ENCODE results near the gene STON2.
"Not testable (repeated sequence)": the region's sequence is repeated elsewhere in the genome, so short reads cannot be mapped to it uniquely, and the experiment has no call there.

STON2 gene

DNA sequence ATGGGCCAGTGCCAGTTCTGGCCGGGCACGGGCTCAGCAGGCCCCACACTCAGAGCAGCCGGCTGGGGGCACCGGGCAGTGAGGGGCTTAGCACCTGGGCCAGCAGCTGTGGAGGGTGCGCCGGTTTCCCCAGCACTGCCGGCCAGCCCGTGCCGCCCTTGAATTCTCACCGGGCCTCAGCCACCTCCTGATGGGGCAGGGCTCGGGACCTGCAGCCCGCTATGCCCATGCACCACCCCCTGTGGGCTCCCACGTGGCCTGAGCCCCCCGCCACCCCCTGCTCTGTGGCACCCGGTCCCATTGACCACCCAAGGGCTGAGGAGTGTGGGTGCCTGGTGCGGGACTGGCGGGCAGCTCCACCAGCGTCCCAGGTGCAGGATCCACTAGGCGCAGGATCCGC lies 164.0 kb downstream of the STON2 start:
- no peak for DNase-seq (ENCODE audit: extremely low read depth, insufficient read length)
- TF ChIP-seq, protein P1, sequence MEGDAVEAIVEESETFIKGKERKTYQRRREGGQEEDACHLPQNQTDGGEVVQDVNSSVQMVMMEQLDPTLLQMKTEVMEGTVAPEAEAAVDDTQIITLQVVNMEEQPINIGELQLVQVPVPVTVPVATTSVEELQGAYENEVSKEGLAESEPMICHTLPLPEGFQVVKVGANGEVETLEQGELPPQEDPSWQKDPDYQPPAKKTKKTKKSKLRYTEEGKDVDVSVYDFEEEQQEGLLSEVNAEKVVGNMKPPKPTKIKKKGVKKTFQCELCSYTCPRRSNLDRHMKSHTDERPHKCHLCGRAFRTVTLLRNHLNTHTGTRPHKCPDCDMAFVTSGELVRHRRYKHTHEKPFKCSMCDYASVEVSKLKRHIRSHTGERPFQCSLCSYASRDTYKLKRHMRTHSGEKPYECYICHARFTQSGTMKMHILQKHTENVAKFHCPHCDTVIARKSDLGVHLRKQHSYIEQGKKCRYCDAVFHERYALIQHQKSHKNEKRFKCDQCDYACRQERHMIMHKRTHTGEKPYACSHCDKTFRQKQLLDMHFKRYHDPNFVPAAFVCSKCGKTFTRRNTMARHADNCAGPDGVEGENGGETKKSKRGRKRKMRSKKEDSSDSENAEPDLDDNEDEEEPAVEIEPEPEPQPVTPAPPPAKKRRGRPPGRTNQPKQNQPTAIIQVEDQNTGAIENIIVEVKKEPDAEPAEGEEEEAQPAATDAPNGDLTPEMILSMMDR (IDR thresholded peaks at IDR 0.05; ENCODE audit: insufficient read depth, low read length, poor library complexity, severe bottlenecking) = no peak
- H3K36me3 ChIP-seq (ENCODE audit: control insufficient read depth, insufficient read depth, low read length) = no peaks in the 10 kb centered on the region
- no peak overlapping the region for H3K4me3 ChIP-seq (replicated peaks; ENCODE audit: low read depth, low read length)
- no peaks in the 10 kb centered on the region for H3K27me3 ChIP-seq (replicated peaks; ENCODE audit: control insufficient read depth, insufficient read depth, low read length)

DNA sequence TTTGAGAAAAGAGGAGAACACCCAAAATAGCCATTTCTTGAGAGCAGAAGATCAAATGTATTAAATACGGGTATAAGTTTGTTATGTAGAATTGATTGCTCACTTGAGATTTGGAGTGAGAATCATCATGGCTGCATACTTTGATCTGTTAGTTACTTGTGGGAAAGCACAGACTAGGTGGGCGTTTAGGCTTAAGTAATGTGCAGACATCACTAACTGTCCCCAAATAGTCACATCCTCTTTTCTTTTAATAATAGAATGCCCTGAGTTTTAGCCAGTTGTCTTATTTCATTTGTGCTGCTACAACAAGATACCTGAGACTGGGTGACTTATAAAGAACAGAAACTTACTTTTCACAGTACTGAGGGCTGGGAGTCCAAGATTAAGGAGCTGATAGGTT lies 165.0 kb downstream of the STON2 start:
- TF ChIP-seq, protein P1 (IDR thresholded peaks at IDR 0.05; ENCODE audit: insufficient read depth, low read length, poor library complexity, severe bottlenecking) = no peak
- Histone ChIP-seq H3K27me3 (replicated peaks; ENCODE audit: control insufficient read depth, insufficient read depth, low read length) (no peaks in the 10 kb centered on the region), H3K36me3 (ENCODE audit: control insufficient read depth, insufficient read depth, low read length) (no peaks in the 10 kb centered on the region), H3K4me3 (replicated peaks; ENCODE audit: low read depth, low read length) (no peak overlapping the region)
- no peak for DNase-seq (ENCODE audit: extremely low read depth, insufficient read length)

DNA sequence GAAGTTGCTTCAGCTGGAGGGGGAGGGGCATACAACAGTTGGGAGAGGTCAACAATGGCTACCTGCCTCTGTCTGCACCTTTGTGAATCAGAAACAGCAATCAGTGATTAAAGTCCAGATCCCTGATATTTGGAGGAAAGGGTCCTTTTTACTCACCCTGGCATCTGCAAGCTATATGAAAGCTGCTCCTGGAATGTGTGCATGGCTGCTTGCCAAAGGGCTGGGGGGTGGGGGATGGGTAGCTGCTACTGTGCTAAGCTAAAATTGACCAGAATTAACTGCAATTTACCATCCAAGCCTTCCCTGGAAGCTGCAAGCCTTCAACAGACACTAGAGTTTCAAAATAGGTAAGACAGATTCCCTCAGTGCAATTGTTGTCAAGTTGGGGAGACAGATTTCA lies 165.8 kb downstream of the STON2 start:
- TF ChIP-seq, protein P1 (IDR thresholded peaks at IDR 0.05; ENCODE audit: insufficient read depth, low read length, poor library complexity, severe bottlenecking) = no peak
- Histone ChIP-seq H3K36me3 (ENCODE audit: control insufficient read depth, insufficient read depth, low read length) (no peaks in the 10 kb centered on the region), H3K4me3 (replicated peaks; ENCODE audit: low read depth, low read length) (no peak overlapping the region), H3K27me3 (replicated peaks; ENCODE audit: control insufficient read depth, insufficient read depth, low read length) (no peaks in the 10 kb centered on the region)
- no peak for DNase-seq (ENCODE audit: extremely low read depth, insufficient read length)

DNA sequence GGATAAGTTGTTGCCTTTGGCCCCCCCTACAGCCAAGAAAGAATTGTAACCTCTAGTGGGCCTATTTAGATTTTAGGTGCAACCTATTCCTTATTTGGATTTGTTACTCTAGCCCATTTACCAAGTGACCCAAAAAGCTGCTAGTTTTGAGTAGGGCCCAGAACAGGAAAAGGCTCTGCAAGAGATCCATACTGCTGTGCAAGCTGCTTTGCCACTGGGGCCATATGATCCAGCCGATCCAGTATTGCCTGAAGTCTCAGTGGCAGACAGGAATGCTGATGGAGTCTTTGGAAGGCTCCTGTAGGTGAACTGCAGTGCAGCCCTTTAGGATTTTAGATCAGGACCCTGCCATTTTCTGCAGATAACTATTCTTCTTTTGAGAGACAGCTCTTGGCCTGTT lies 166.5 kb downstream of the STON2 start:
- Histone ChIP-seq H3K4me3 (replicated peaks; ENCODE audit: low read depth, low read length) (no peak overlapping the region), H3K36me3 (ENCODE audit: control insufficient read depth, insufficient read depth, low read length) (no peaks in the 10 kb centered on the region), H3K27me3 (replicated peaks; ENCODE audit: control insufficient read depth, insufficient read depth, low read length) (no peaks in the 10 kb centered on the region)
- TF ChIP-seq, protein P1 (IDR thresholded peaks at IDR 0.05; ENCODE audit: insufficient read depth, low read length, poor library complexity, severe bottlenecking) = no peak
- DNase-seq (ENCODE audit: extremely low read depth, insufficient read length) = no peak

DNA sequence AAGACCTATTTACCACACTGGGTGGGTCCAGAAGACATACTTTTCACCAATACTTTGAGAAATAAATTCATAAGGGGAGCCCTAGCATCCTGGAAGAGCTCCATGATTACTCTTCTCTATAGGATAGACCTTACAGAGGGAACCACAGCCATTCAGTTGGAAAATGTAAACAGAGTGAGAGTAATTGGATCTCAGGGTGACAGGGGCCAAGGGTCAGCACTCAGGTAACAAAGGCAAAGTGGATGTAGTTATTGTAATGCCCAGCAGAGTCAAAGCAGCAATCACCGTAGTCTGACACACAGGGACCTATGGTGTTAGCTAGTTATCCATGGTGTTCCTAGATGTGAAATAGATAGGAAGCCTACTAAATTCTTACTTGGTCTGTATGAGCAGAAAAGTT lies 168.6 kb downstream of the STON2 start:
- TF ChIP-seq, protein P1 (IDR thresholded peaks at IDR 0.05; ENCODE audit: insufficient read depth, low read length, poor library complexity, severe bottlenecking) = no peak
- no peak for DNase-seq (ENCODE audit: extremely low read depth, insufficient read length)
- H3K4me3 ChIP-seq (replicated peaks; ENCODE audit: low read depth, low read length) = no peak overlapping the region
- no peaks in the 10 kb centered on the region for H3K27me3 ChIP-seq (replicated peaks; ENCODE audit: control insufficient read depth, insufficient read depth, low read length)
- H3K36me3 ChIP-seq (ENCODE audit: control insufficient read depth, insufficient read depth, low read length) = no peaks in the 10 kb centered on the region

DNA sequence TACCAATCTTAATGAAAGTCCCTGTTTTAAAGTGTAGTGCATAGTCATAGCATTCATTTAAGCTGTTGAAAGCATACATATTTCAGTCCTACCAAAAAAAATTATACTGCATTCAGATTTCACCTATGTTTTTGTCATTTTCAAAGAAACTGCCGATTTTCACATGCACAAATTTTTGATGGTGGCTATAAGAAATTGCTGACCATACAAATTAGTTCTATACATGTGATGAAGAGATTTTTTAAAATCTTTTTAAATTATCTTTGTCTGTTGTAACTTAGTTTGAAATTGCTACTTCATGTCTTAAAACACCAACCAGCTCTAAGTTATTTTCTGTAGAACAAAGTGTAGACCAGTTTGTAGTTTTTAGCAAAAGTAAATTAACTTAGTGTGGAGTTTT lies 175.9 kb downstream of the STON2 start:
- H3K4me3 ChIP-seq (replicated peaks; ENCODE audit: low read depth, low read length) = no peak overlapping the region
- no peaks in the 10 kb centered on the region for H3K27me3 ChIP-seq (replicated peaks; ENCODE audit: control insufficient read depth, insufficient read depth, low read length)
- H3K36me3 ChIP-seq (ENCODE audit: control insufficient read depth, insufficient read depth, low read length) = no peaks in the 10 kb centered on the region
- TF ChIP-seq, protein P1 (IDR thresholded peaks at IDR 0.05; ENCODE audit: insufficient read depth, low read length, poor library complexity, severe bottlenecking) = no peak
- DNase-seq (ENCODE audit: extremely low read depth, insufficient read length) = no peak

DNA sequence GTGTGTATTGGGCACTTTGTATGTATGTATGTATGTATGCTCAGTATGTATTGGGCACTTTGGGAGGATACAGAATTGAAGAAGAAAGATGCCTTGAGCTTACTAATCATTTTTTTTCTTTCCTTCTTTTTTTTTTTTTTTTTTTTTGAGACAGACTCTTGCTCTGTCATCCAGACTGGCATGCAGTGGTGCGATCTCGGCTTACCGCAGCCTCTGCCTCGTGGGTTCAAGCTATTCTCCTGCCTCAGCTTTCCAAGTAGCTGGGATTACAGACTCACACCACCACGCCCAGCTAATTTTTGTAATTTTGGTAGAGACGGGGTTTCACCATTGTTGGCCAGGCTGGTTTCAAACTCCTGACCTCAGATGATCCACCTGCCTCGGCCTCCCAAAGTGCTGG lies 176.3 kb downstream of the STON2 start:
- DNase-seq (ENCODE audit: extremely low read depth, insufficient read length); H3K4me3 ChIP-seq (replicated peaks; ENCODE audit: low read depth, low read length); H3K36me3 ChIP-seq (ENCODE audit: control insufficient read depth, insufficient read depth, low read length); H3K27me3 ChIP-seq (replicated peaks; ENCODE audit: control insufficient read depth, insufficient read depth, low read length): not testable (repeated sequence)

Data from GM06990 (cell line).